Measurements from ENCODE around the gene PLEKHG2. TPM values are rescaled to one million over a fixed set of nuclear protein-coding genes. Genes with fewer than 3 reads are reported as not detected.

Gene PLEKHG2

DNA sequence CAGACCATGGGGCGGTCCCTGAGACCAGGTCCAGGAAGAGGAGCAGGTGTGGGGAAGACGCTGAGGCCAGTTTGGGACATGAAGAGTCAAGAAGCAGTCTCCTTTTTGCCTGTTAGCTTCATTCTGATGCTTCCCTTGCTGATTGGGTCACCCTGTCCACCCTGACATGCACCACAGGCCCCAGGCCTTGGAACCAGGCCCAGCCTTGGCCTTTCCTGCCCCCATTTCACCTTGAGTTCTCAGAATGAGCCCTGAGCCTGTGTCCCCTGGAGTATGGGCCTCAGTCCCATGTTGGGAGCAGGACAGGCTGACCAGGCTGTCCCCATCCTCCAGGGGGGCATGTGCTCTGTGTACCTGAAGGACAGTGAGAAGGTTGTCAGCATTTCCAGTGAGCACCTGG is 63.3 kb downstream of the PLEKHG2 start:
- DNase-seq (ENCODE audit: low spot score), result no peak
- Histone ChIP-seq H3K4me1 (ENCODE audit: control insufficient read depth in 2 of 2, insufficient read depth in 1 of 2, low read depth in 1 of 2, low read length in 2 of 2) (peaks cover 3% of the 10 kb centered on the region in 2 donors), H3K4me3 (ENCODE audit: low read length in 2 of 2) (no peak overlapping the region), H2BK12ac (ENCODE audit: low read length) (no peak overlapping the region), H3K27me3 (ENCODE audit: control insufficient read depth in 3 of 3, insufficient read depth in 3 of 3, low read depth in 1 of 3, low read length in 3 of 3) (no peaks in the 10 kb centered on the region), H3K27ac (replicated peaks; ENCODE audit: low read length) (no peak overlapping the region), H3K18ac (ENCODE audit: low read length) (no peak overlapping the region), H3K4ac (ENCODE audit: low read length) (no peak overlapping the region), H3K79me1 (ENCODE audit: low read depth, low read length) (peaks cover 4% of the 10 kb centered on the region), H2BK15ac (ENCODE audit: low read length) (no peak overlapping the region), H4K91ac (ENCODE audit: low read depth, low read length, poor library complexity) (no peak overlapping the region), H3K4me2 (ENCODE audit: insufficient read depth, low read length, poor library complexity, severe bottlenecking) (no peak overlapping the region), H3K23ac (ENCODE audit: low read depth, low read length, poor library complexity) (no peak overlapping the region), H3K9ac (ENCODE audit: low read depth, low read length, poor library complexity) (no peak overlapping the region), H3K14ac (ENCODE audit: low read length) (no peak overlapping the region), H2AK5ac (ENCODE audit: low read depth, low read length) (no peak overlapping the region), H2AFZ (ENCODE audit: low read length) (no peak overlapping the region), H3K36me3 (replicated peaks in 1 of 2; ENCODE audit: control insufficient read depth in 2 of 2, insufficient read depth in 2 of 2, low read length in 2 of 2) (peaks cover 52 to 62% of the 10 kb centered on the region in 2 donors), H2BK5ac (ENCODE audit: low read length) (no peak overlapping the region), H4K8ac (ENCODE audit: low read depth, low read length) (no peak overlapping the region), H2BK120ac (ENCODE audit: low read depth, low read length) (no peak overlapping the region), H3K9me3 (replicated peaks in 1 of 2; ENCODE audit: control insufficient read depth in 2 of 2, insufficient read depth in 1 of 2, low read depth in 1 of 2, low read length in 2 of 2) (peaks cover 0 to 3% of the 10 kb centered on the region in 2 donors)
- no CpG with 5 or more reads among the region's 2 CpGs for WGBS, 2 donors (ENCODE audit: extremely low coverage in 2 of 2, insufficient read length in 2 of 2, insufficient replicate concordance in 1 of 2)

Small RNA genes within 50 kb of the gene (small RNA-seq; reads per million reads assigned to genes)
- gene MIR4530 (ENCODE audit: insufficient read depth) (not detected), gene RN7SL566P (ENCODE audit: insufficient read depth) (not detected)

All from neuronal stem cell (in vitro differentiated cells).